IMR-90 (cell line): Measurements from ENCODE around the gene CCM2. TPM values are rescaled to one million over a fixed set of nuclear protein-coding genes. Genes with fewer than 3 reads are reported as not detected.

Experiments used
- ATAC-seq: fragments of 200-7000 bp; cut with Tn5 transposase; 2 replicates; pipeline ENCODE4 v1.9.1; 2020; ENCODE audit warnings: low read depth, mild to moderate bottlenecking, moderate library complexity
- BruUV-seq: library from RNA; stranded (reverse); fragments of 400-500 nt; replicated peaks from 2 replicates; lab custom pipeline; 2021; lab: Mats Ljungman, UMichigan
- CTCF ChIA-PET: fragments of 300-600 bp; formaldehyde crosslinking; extraction: SDS; loops from one replicate; lab custom pipeline; 2021; ENCODE audit warnings: antibody characterized with exemption; lab: Yijun Ruan, JAX
- POLR2A ChIA-PET: fragments of 300-600 bp; sonication (Branson Sonifier 250); formaldehyde crosslinking; loops from one replicate; lab custom pipeline; 2022; ENCODE audit warnings: antibody characterized with exemption; ENCODE audit not compliant: unreplicated experiment; lab: Charles Lee
- DNase-seq: peaks from one replicate; pipeline ENCODE4 v3.0.0; 2013
- H2AFZ ChIP-seq: replicated peaks from 2 replicates; pipeline ENCODE3; 2013; ENCODE audit warnings: low read length, mild to moderate bottlenecking; ENCODE audit not compliant: poor library complexity
- H2AK5ac ChIP-seq: 2 replicates; pipeline ENCODE4 v1.6.1; 2013; ENCODE audit warnings: low read depth, low read length, inconsistent platforms
- H2AK9ac ChIP-seq: replicated peaks from 2 replicates; pipeline ENCODE3; 2013; ENCODE audit warnings: mild to moderate bottlenecking, low read depth, low read length, moderate library complexity; ENCODE audit not compliant: poor library complexity
- H2BK120ac ChIP-seq: 2 replicates; pipeline ENCODE4 v1.6.1; 2013; ENCODE audit warnings: low read depth, low read length, inconsistent platforms
- H2BK15ac ChIP-seq: 3 replicates; pipeline ENCODE4 v1.6.1; 2013; ENCODE audit warnings: low read depth, low read length, inconsistent platforms
- H2BK20ac ChIP-seq: 2 replicates; pipeline ENCODE4 v1.6.1; 2013; ENCODE audit warnings: low read depth, mild to moderate bottlenecking, inconsistent platforms, low read length, moderate library complexity
- H2BK5ac ChIP-seq: 2 replicates; pipeline ENCODE4 v1.6.1; 2013; ENCODE audit warnings: mild to moderate bottlenecking, low read depth, low read length, inconsistent platforms; ENCODE audit not compliant: poor library complexity, severe bottlenecking
- H3K14ac ChIP-seq: replicated peaks from 2 replicates; pipeline ENCODE4 v1.6.1; 2013; ENCODE audit warnings: low read depth, low read length, inconsistent platforms
- H3K18ac ChIP-seq: 2 replicates; pipeline ENCODE4 v1.6.1; 2013; ENCODE audit warnings: low read depth, low read length, control low read depth
- H3K23ac ChIP-seq: 2 replicates; pipeline ENCODE4 v1.6.1; 2013; ENCODE audit warnings: low read depth, low read length, inconsistent platforms
- H3K27ac ChIP-seq: 2 replicates; pipeline ENCODE4 v1.5.1; 2013; ENCODE audit warnings: mild to moderate bottlenecking, control low read depth, low read length; ENCODE audit not compliant: insufficient read depth
- H3K27me3 ChIP-seq: 2 replicates; pipeline ENCODE4 v1.6.1; 2013; ENCODE audit warnings: low read length; ENCODE audit not compliant: control insufficient read depth, insufficient read depth
- H3K36me3 ChIP-seq: 2 replicates; pipeline ENCODE4 v1.6.1; 2013; ENCODE audit warnings: low read length, mixed read lengths; ENCODE audit not compliant: control insufficient read depth, insufficient read depth
- H3K4ac ChIP-seq: 2 replicates; pipeline ENCODE4 v1.6.1; 2013; ENCODE audit warnings: low read depth, low read length, inconsistent platforms
- H3K4me1 ChIP-seq: 2 replicates; pipeline ENCODE4 v1.6.1; 2013; ENCODE audit warnings: low read length, mixed read lengths; ENCODE audit not compliant: control insufficient read depth, insufficient read depth
- H3K4me2 ChIP-seq: 2 replicates; pipeline ENCODE4 v1.6.1; 2013; ENCODE audit warnings: low read depth, mild to moderate bottlenecking, control low read depth, low read length, moderate library complexity
- H3K4me3 ChIP-seq: 2 replicates; pipeline ENCODE4 v1.5.1; 2013; ENCODE audit warnings: low read depth, mild to moderate bottlenecking, control low read depth, low read length, moderate library complexity; ENCODE audit not compliant: insufficient read depth
- H3K56ac ChIP-seq: 2 replicates; pipeline ENCODE4 v1.6.1; 2013; ENCODE audit warnings: low read length, inconsistent platforms; ENCODE audit not compliant: insufficient read depth; ENCODE audit errors: extremely low read depth
- H3K79me1 ChIP-seq, 2 experiments: 2 replicates each; pipeline ENCODE4 v1.6.1; 2013; ENCODE audit warnings: low read length in 2 of 2, inconsistent platforms in 1 of 2, low read depth in 1 of 2
- H3K9ac ChIP-seq: 2 replicates; pipeline ENCODE4 v1.6.1; 2013; ENCODE audit warnings: low read depth, low read length, control low read depth
- H3K9me1 ChIP-seq: 2 replicates; pipeline ENCODE4 v1.6.1; 2013; ENCODE audit warnings: low read length, inconsistent platforms; ENCODE audit not compliant: insufficient read depth
- H3K9me3 ChIP-seq: 2 replicates; pipeline ENCODE4 v1.6.1; 2013; ENCODE audit warnings: low read length; ENCODE audit not compliant: control insufficient read depth, insufficient read depth
- H4K20me1 ChIP-seq: 2 replicates; pipeline ENCODE4 v1.6.1; 2013; ENCODE audit warnings: low read length, inconsistent platforms; ENCODE audit not compliant: insufficient read depth
- H4K5ac ChIP-seq: 2 replicates; pipeline ENCODE4 v1.6.1; 2013; ENCODE audit warnings: mild to moderate bottlenecking, low read depth, low read length, control low read depth
- H4K8ac ChIP-seq, 2 experiments: 2 replicates each; pipeline ENCODE4 v1.6.1; 2013; ENCODE audit warnings: low read depth in 2 of 2, low read length in 2 of 2, control low read depth in 1 of 2, inconsistent platforms in 1 of 2
- H4K91ac ChIP-seq: 2 replicates; pipeline ENCODE4 v1.6.1; 2013; ENCODE audit warnings: low read depth, low read length, inconsistent platforms; ENCODE audit not compliant: insufficient read depth
- BHLHE40 ChIP-seq: fragments of 150-350 bp; IDR thresholded peaks from 2 replicates; pipeline ENCODE4 v1.6.1; 2016; ENCODE audit warnings: mild to moderate bottlenecking, low read depth, low read length
- CHD1 ChIP-seq: IDR thresholded peaks from 2 replicates; pipeline ENCODE4 v1.6.1; 2012; ENCODE audit warnings: low read depth, low read length, improper control_type of control experiment
- FOS ChIP-seq: fragments of 150-350 bp; IDR thresholded peaks from 2 replicates; pipeline ENCODE4 v1.6.1; 2016; ENCODE audit warnings: low read depth, low read length
- MAFK ChIP-seq: IDR thresholded peaks from 2 replicates; pipeline ENCODE4 v1.6.1; 2012; ENCODE audit warnings: low read depth, low read length, improper control_type of control experiment
- MAZ ChIP-seq: IDR thresholded peaks from 2 replicates; pipeline ENCODE4 v1.6.1; 2012; ENCODE audit warnings: low read depth, mild to moderate bottlenecking, low read length, improper control_type of control experiment, moderate library complexity, borderline replicate concordance
- MXI1 ChIP-seq: IDR thresholded peaks from 2 replicates; pipeline ENCODE4 v1.6.1; 2012; ENCODE audit warnings: low read depth, mild to moderate bottlenecking, low read length, moderate library complexity, borderline replicate concordance
- POLR2A ChIP-seq: IDR thresholded peaks from 2 replicates; pipeline ENCODE4 v1.6.1; 2012; ENCODE audit warnings: mild to moderate bottlenecking, low read depth, low read length
- RAD21 ChIP-seq: IDR thresholded peaks from 2 replicates; pipeline ENCODE4 v1.6.1; 2012; ENCODE audit warnings: low read length, improper control_type of control experiment
- RFX5 ChIP-seq: IDR thresholded peaks from 2 replicates; pipeline ENCODE4 v1.8.0; 2012; ENCODE audit warnings: low read depth, mild to moderate bottlenecking, low read length, moderate library complexity
- SMC3 ChIP-seq: fragments of 150-350 bp; IDR thresholded peaks from 2 replicates; pipeline ENCODE4 v1.6.1; 2016; ENCODE audit warnings: low read depth, mild to moderate bottlenecking, antibody characterized with exemption, low read length, moderate library complexity
- WGBS, 2 experiments: methylation state at CpG; one replicate each; pipeline versions ENCODE4 v1.1.5 to v1.1.7; 2013; ENCODE audit warnings: missing lambda C conversion rate in 2 of 2; ENCODE audit not compliant: insufficient read length in 1 of 2; ENCODE audit errors: extremely low coverage in 2 of 2; 5-methylcytosine and 5-hydroxymethylcytosine counted together
- dilution Hi-C: fragments of 300-500 bp; cut with HindIII; formaldehyde crosslinking; loops from one replicate; pipeline ENCODE4 v1.14.3; 2018; ENCODE audit warnings: low sequenced_read_pairs; ENCODE audit not compliant: unreplicated experiment
- in situ Hi-C: fragments of 300-500 bp; cut with MboI; formaldehyde crosslinking; loops from 3 replicates; pipeline ENCODE4 v1.14.3; 2019; ENCODE audit warnings: low sequenced_read_pairs, inconsistent platforms, mixed read lengths
- intact Hi-C: fragments of 100-400 bp; cut with micrococcal nuclease; formaldehyde crosslinking; loops from 2 replicates; pipeline ENCODE4 v1.10.0; 2022
- polyA plus RNA-seq, 3 experiments: library from polyadenylated mRNA; depleted of rRNA; stranded (reverse); fragments of >200 nt; gene quantifications; 2 replicates each; pipeline ENCODE4 v1.2.3, GENCODE V29; 2012; ENCODE audit warnings: low replicate concordance in 1 of 3
- total RNA-seq: library from RNA; depleted of rRNA; stranded (reverse); fragments of >200 nt; gene quantifications from 2 replicates; pipeline ENCODE4 v1.2.3, GENCODE V29; 2012
- TF ChIP-seq, protein P1 (sequence below): fragments of 150-350 bp; IDR thresholded peaks from 2 replicates; pipeline ENCODE4 v1.6.1; 2016; ENCODE audit warnings: low read depth, mild to moderate bottlenecking, low read length, moderate library complexity, borderline replicate concordance
- TF ChIP-seq, protein P2 (sequence below): fragments of 150-350 bp; IDR thresholded peaks from 2 replicates; pipeline ENCODE4 v1.6.1; 2017; ENCODE audit warnings: mild to moderate bottlenecking, antibody characterized with exemption, low read length, low read depth
- TF ChIP-seq, protein P3 (sequence below): conservative IDR thresholded peaks from 2 replicates; pipeline ENCODE4 v1.5.1; 2012; ENCODE audit warnings: mild to moderate bottlenecking, low read depth, low read length, improper control_type of control experiment

CCM2 gene
- total and polyA plus RNA-seq, 2 of the 4 experiments (the other 2 are of a cell fraction), result 65.2 to 78.5 TPM

DNA sequence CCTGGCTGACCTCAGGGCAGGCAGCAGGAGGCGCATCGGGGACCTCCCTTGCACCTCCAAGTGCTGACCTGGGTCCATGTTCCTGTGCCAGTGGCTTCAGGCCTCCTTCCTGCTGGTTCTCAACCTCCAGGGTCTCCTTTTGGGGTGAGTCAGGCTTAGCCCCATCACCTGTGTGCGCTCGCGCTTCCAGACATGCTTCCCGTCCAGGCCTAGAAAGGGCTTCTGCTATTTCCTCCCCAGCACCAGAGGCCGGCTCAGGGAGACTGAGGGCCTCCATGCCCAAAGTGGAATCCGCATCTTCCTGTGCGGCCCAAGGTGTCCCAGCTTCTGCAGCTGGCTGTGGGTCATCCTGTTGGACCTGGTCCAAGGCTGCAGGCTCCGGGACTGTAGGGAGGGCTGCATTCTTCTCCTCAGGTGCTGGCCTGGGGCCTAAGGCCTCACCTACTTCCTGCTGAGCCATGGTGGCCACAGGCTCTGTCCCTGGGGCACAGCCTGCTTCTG is 82.9 kb downstream of the CCM2 start:
- Histone ChIP-seq H2BK5ac (no peak overlapping the region), H3K4me1 (no peaks in the 10 kb centered on the region), H3K4me3 (no peak overlapping the region), H3K79me1 (peaks cover 0 to 2% of the 10 kb centered on the region in 2 experiments; a peak in 1 of 4 replicates), H3K18ac (no peak overlapping the region), H3K4ac (no peak overlapping the region), H3K9ac (no peak overlapping the region), H2BK20ac (no peak overlapping the region), H3K23ac (no peak overlapping the region), H4K91ac (no peak overlapping the region), H2AK9ac (no peak overlapping the region), H2BK15ac (no peak overlapping the region), H3K36me3 (peaks cover 15% of the 10 kb centered on the region; the same call in 1 of the 2 replicates), H4K5ac (no peak overlapping the region), H4K8ac (no peak overlapping the region), H3K27ac (no peak overlapping the region), H4K20me1 (peaks cover 4% of the 10 kb centered on the region; the same call in 1 of the 2 replicates), H3K9me3 (no peaks in the 10 kb centered on the region), H3K27me3 (no peaks in the 10 kb centered on the region), H3K4me2 (no peak overlapping the region), H3K56ac (no peak overlapping the region), H2BK120ac (no peak overlapping the region), H3K14ac (no peak overlapping the region), H2AK5ac (no peak overlapping the region), H3K9me1 (peaks cover 15% of the 10 kb centered on the region), H2AFZ (no peak overlapping the region)
- CTCF ChIA-PET, result no interaction called here
- TF ChIP-seq RAD21, result no peak
- TF ChIP-seq MAFK, result no peak
- TF ChIP-seq CHD1, result no peak
- TF ChIP-seq SMC3, result no peak
- no peak for TF ChIP-seq RFX5
- no peak for TF ChIP-seq FOS
- TF ChIP-seq MAZ, result no peak
- no peak for TF ChIP-seq BHLHE40
- no peak for TF ChIP-seq MXI1
- TF ChIP-seq, protein P1, sequence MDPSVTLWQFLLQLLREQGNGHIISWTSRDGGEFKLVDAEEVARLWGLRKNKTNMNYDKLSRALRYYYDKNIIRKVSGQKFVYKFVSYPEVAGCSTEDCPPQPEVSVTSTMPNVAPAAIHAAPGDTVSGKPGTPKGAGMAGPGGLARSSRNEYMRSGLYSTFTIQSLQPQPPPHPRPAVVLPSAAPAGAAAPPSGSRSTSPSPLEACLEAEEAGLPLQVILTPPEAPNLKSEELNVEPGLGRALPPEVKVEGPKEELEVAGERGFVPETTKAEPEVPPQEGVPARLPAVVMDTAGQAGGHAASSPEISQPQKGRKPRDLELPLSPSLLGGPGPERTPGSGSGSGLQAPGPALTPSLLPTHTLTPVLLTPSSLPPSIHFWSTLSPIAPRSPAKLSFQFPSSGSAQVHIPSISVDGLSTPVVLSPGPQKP, result no peak
- TF ChIP-seq, protein P2, sequence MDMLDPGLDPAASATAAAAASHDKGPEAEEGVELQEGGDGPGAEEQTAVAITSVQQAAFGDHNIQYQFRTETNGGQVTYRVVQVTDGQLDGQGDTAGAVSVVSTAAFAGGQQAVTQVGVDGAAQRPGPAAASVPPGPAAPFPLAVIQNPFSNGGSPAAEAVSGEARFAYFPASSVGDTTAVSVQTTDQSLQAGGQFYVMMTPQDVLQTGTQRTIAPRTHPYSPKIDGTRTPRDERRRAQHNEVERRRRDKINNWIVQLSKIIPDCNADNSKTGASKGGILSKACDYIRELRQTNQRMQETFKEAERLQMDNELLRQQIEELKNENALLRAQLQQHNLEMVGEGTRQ, result no peak
- TF ChIP-seq POLR2A, result no peak
- TF ChIP-seq, protein P3, sequence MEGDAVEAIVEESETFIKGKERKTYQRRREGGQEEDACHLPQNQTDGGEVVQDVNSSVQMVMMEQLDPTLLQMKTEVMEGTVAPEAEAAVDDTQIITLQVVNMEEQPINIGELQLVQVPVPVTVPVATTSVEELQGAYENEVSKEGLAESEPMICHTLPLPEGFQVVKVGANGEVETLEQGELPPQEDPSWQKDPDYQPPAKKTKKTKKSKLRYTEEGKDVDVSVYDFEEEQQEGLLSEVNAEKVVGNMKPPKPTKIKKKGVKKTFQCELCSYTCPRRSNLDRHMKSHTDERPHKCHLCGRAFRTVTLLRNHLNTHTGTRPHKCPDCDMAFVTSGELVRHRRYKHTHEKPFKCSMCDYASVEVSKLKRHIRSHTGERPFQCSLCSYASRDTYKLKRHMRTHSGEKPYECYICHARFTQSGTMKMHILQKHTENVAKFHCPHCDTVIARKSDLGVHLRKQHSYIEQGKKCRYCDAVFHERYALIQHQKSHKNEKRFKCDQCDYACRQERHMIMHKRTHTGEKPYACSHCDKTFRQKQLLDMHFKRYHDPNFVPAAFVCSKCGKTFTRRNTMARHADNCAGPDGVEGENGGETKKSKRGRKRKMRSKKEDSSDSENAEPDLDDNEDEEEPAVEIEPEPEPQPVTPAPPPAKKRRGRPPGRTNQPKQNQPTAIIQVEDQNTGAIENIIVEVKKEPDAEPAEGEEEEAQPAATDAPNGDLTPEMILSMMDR, result no peak
- no peak for ATAC-seq
- POLR2A ChIA-PET, result no interaction called here
- no TSS peak for BruUV-seq
- intact Hi-C loops, result no loop called here
- in situ Hi-C loops, result no loop called here
- DNase-seq, result no peak
- dilution Hi-C loops, result no loop called here
- WGBS, 2 experiments, result 90% methylated on average over 5 of the region's 10 CpGs; no CpG with 5 or more reads in 1 of the 2 experiments
